B cell (primary cell): Measurements from ENCODE around the gene RABGAP1L. TPM values are rescaled to one million over a fixed set of nuclear protein-coding genes. Genes with fewer than 3 reads are reported as not detected.

ENCODE experiments used
- ATAC-seq: fragments of 200-7000 bp; cut with Tn5 transposase; one replicate; pipeline ENCODE4 v1.10.0; 2021; ENCODE audit warnings: low read depth, mild to moderate bottlenecking, moderate number of reproducible peaks, moderate library complexity
- CTCF ChIA-PET: fragments of 350-600 bp; sonication (Branson Sonifier 250); formaldehyde crosslinking; loops from one replicate; lab custom pipeline; 2021; ENCODE audit warnings: antibody characterized with exemption, inconsistent platforms; lab: Charles Lee
- POLR2A ChIA-PET: fragments of 350-600 bp; sonication (Branson Sonifier 250); formaldehyde crosslinking; loops from one replicate; lab custom pipeline; 2021; ENCODE audit warnings: antibody characterized with exemption; lab: Charles Lee
- DNase-seq: peaks from one replicate; pipeline ENCODE4 v3.0.0; 2013
- H2AFZ ChIP-seq: 2 replicates; pipeline ENCODE4 v1.6.1; 2012; ENCODE audit warnings: mild to moderate bottlenecking, low read depth, low read length; ENCODE audit not compliant: insufficient read depth, poor library complexity, severe bottlenecking
- H3K27ac ChIP-seq, 2 donors: 1 replicate in 1 of 2; 2 replicates in 1 of 2; pipeline ENCODE4 v1.5.1; 2012 to 2013; ENCODE audit warnings: low read length in 2 of 2, mild to moderate bottlenecking in 2 of 2, moderate library complexity in 1 of 2
- H3K27me3 ChIP-seq, 4 experiments: fragments of 200-600 bp in 1 of 4; sonication (generic) in 1 of 4; replicated peaks in 1 of 4; 1 replicate in 2 of 4; 2 replicates in 2 of 4; pipeline versions ENCODE4 v1.6.1 to v1.7.0; 2013 to 2016; ENCODE audit warnings: low read length in 3 of 4, mild to moderate bottlenecking in 2 of 4, mixed read lengths in 1 of 4, moderate library complexity in 1 of 4; ENCODE audit not compliant: insufficient read depth in 4 of 4, control insufficient read depth in 3 of 4; ENCODE audit errors: control extremely low read depth in 1 of 4
- H3K36me3 ChIP-seq, 2 experiments: replicated peaks in 1 of 2; 1 replicate in 1 of 2; 2 replicates in 1 of 2; pipeline versions ENCODE4 v1.6.1 to v1.7.1; 2013; ENCODE audit warnings: low read length in 1 of 2; ENCODE audit not compliant: insufficient read depth in 2 of 2, control insufficient read depth in 1 of 2; ENCODE audit errors: control extremely low read depth in 1 of 2, extremely low read depth in 1 of 2
- H3K4me1 ChIP-seq, 2 donors: fragments of 200-600 bp in 1 of 2; sonication (generic) in 1 of 2; 1 replicate in 1 of 2; 2 replicates in 1 of 2; pipeline versions ENCODE4 v1.5.1 to v1.6.1; 2013 to 2017; ENCODE audit warnings: low read length in 2 of 2; ENCODE audit not compliant: control insufficient read depth in 2 of 2, insufficient read depth in 2 of 2
- H3K4me2 ChIP-seq: replicated peaks from 2 replicates; pipeline ENCODE3; 2012; ENCODE audit warnings: mild to moderate bottlenecking, low read depth, low read length; ENCODE audit not compliant: poor library complexity, severe bottlenecking
- H3K4me3 ChIP-seq, 5 experiments: fragments of 200-600 bp in 1 of 5; sonication (generic) in 1 of 5; 1 replicate in 3 of 5; 2 replicates in 2 of 5; pipeline versions ENCODE4 v1.5.1 to v1.7.0; 2011 to 2016; ENCODE audit warnings: low read length in 4 of 5, mild to moderate bottlenecking in 4 of 5, low read depth in 2 of 5, control low read depth in 1 of 5, moderate library complexity in 1 of 5; ENCODE audit not compliant: insufficient read depth in 1 of 5; ENCODE audit errors: control extremely low read depth in 1 of 5, extremely low read depth in 1 of 5
- H3K79me2 ChIP-seq: fragments of 200-600 bp; sonication (generic); one replicate; pipeline ENCODE4 v1.6.0; 2016; ENCODE audit warnings: low read length; ENCODE audit not compliant: control insufficient read depth, insufficient read depth
- H3K9ac ChIP-seq: fragments of 200-600 bp; sonication (generic); 2 replicates; pipeline ENCODE4 v1.6.1; 2017; ENCODE audit warnings: mild to moderate bottlenecking, low read length, moderate library complexity
- H3K9me3 ChIP-seq, 3 donors: one replicate each; pipeline versions ENCODE4 v1.6.1 to v1.7.1; 2013; ENCODE audit warnings: low read length in 2 of 3; ENCODE audit not compliant: control insufficient read depth in 2 of 3, insufficient read depth in 1 of 3; ENCODE audit errors: control extremely low read depth in 1 of 3
- H4K20me1 ChIP-seq: 2 replicates; pipeline ENCODE4 v1.6.0; 2012; ENCODE audit warnings: mild to moderate bottlenecking, low read length; ENCODE audit not compliant: insufficient read depth, control insufficient read depth, poor library complexity, severe bottlenecking
- H3K27ac Mint-ChIP-seq: one replicate; pipeline ENCODE4 v1.8.0; 2021; ENCODE audit warnings: mixed read lengths
- H3K27me3 Mint-ChIP-seq: one replicate; pipeline ENCODE4 v1.8.0; 2021; ENCODE audit warnings: mixed read lengths
- H3K4me1 Mint-ChIP-seq: one replicate; pipeline ENCODE4 v1.8.0; 2021; ENCODE audit warnings: mixed read lengths
- H3K4me3 Mint-ChIP-seq: one replicate; pipeline ENCODE4 v1.8.0; 2021; ENCODE audit warnings: mixed read lengths
- H3K9me3 Mint-ChIP-seq: one replicate; pipeline ENCODE4 v1.8.0; 2022; ENCODE audit warnings: mixed read lengths; ENCODE audit not compliant: insufficient read depth
- CTCF ChIP-seq: fragments of 200-600 bp; IDR thresholded peaks from one replicate; pipeline ENCODE4 v1.8.0; 2022; ENCODE audit warnings: antibody characterized with exemption, mild to moderate bottlenecking
- EZH2 ChIP-seq: IDR thresholded peaks from 2 replicates; pipeline ENCODE4 v1.6.1; 2012; ENCODE audit warnings: borderline replicate concordance, low read depth, mild to moderate bottlenecking, moderate library complexity, low read length; ENCODE audit not compliant: insufficient read depth, poor library complexity, severe bottlenecking
- intact Hi-C: fragments of 100-400 bp; cut with micrococcal nuclease; formaldehyde crosslinking; loops from one replicate; pipeline ENCODE4 v1.10.0; 2022
- polyA plus RNA-seq: library from polyadenylated mRNA; depleted of rRNA; stranded (reverse); fragments of >200 nt; gene quantifications from 2 replicates; pipeline ENCODE4 v1.2.3, GENCODE V29; 2012
- total RNA-seq, 2 donors: library from RNA; stranded (reverse); fragments of 120-200 nt in 1 of 2; gene quantifications; 1 replicate in 1 of 2; 2 replicates in 1 of 2; pipeline versions ENCODE4 v1.2.3 to v1.2.4, GENCODE V29; 2013 to 2022

The RABGAP1L gene
- total and polyA plus RNA-seq, 2 donors (not counting 1 experiment from before 2014, with no cell fraction given) = 34.9 to 159 TPM

- TF ChIP-seq CTCF (no peak), EZH2 (no peak)
- H3K9me3 Mint-ChIP-seq = no peaks in the 10 kb centered on the region
- no peak overlapping the region for H3K27ac Mint-ChIP-seq
- ATAC-seq (no peak), DNase-seq (no peak)
- Histone ChIP-seq H3K9me3 (no peaks in the 10 kb centered on the region), H3K27ac (no peak overlapping the region), H3K4me1 (no peaks in the 10 kb centered on the region), H3K4me3 (no peak overlapping the region), H3K9ac (no peak overlapping the region), H4K20me1 (no peaks in the 10 kb centered on the region), H3K79me2 (no peaks in the 10 kb centered on the region), H3K27me3 (no peaks in the 10 kb centered on the region), H3K4me2 (no peak overlapping the region), H2AFZ (no peak overlapping the region), H3K36me3 (no peaks in the 10 kb centered on the region)
- H3K27me3 Mint-ChIP-seq = no peaks in the 10 kb centered on the region
- no peak overlapping the region for H3K4me3 Mint-ChIP-seq
- ChIA-PET CTCF (interaction anchor here (1.2 kb wide), 1 partner anchor 461 kb away, joined by 4 read pairs; no protein-coding TSS in a partner anchor), POLR2A (no interaction called here)
- intact Hi-C loops = no loop called here
- peaks cover 5% of the 10 kb centered on the region for H3K4me1 Mint-ChIP-seq
These were observed 564.5 kb downstream of the RABGAP1L start for GRCh38 chr1:174723816-174724215.

GRCh38 chr1:174724219-174724618, 564.9 kb downstream of the RABGAP1L start:
- Mint-ChIP-seq H3K4me1 (peaks cover 5% of the 10 kb centered on the region), H3K4me3 (no peak overlapping the region), H3K27me3 (no peaks in the 10 kb centered on the region), H3K9me3 (no peaks in the 10 kb centered on the region), H3K27ac (no peak overlapping the region)
- ChIA-PET CTCF (interaction anchor here (1.2 to 7.4 kb wide), 2 partner anchors 462 kb away, joined by 4 to 64 read pairs; no protein-coding TSS in a partner anchor), POLR2A (no interaction called here)
- Histone ChIP-seq H3K4me2 (no peak overlapping the region), H3K4me3 (no peak overlapping the region), H3K27ac (no peak overlapping the region), H2AFZ (no peak overlapping the region), H4K20me1 (no peaks in the 10 kb centered on the region), H3K9ac (no peak overlapping the region), H3K9me3 (no peaks in the 10 kb centered on the region), H3K27me3 (no peaks in the 10 kb centered on the region), H3K79me2 (no peaks in the 10 kb centered on the region), H3K36me3 (no peaks in the 10 kb centered on the region), H3K4me1 (no peaks in the 10 kb centered on the region)
- no peak for DNase-seq
- no peak for ATAC-seq
- intact Hi-C loops = no loop called here
- TF ChIP-seq CTCF = no peak
- no peak for TF ChIP-seq EZH2
